K562 (cell line): Measurements from ENCODE around the gene KAT6B. TPM values are rescaled to one million over a fixed set of nuclear protein-coding genes. Genes with fewer than 3 reads are reported as not detected.

ENCODE experiments used
- ATAC-seq: fragments of 200-7000 bp; cut with Tn5 transposase; 3 replicates; pipeline ENCODE4 v1.9.1; 2020; ENCODE audit warnings: moderate library complexity
- BruUV-seq: library from RNA; stranded (reverse); fragments of 400-500 nt; replicated peaks from 2 replicates; lab custom pipeline; 2021; lab: Mats Ljungman, UMichigan
- CTCF ChIA-PET: fragments of 300-600 bp; formaldehyde crosslinking; extraction: SDS; loops from one replicate; lab custom pipeline; 2021; ENCODE audit warnings: low intra/inter-chr PET ratio; lab: Yijun Ruan, JAX
- POLR2A ChIA-PET: fragments of 300-600, 350-650 bp; sonication (Branson Sonifier 250); formaldehyde crosslinking; extraction: SDS; loops from one replicate; lab custom pipeline; 2021; ENCODE audit warnings: antibody characterized with exemption, inconsistent platforms; lab: Yijun Ruan, JAX
- DNase-seq, 4 experiments: peaks; one replicate each; pipeline versions ENCODE4 v3.0.0 to v3.0.0-alpha.2; 2011 to 2018; ENCODE audit warnings: low spot score in 3 of 4, mixed read lengths in 3 of 4; ENCODE audit errors: extremely low read depth in 1 of 4
- FAIRE-seq: peaks from 2 replicates; lab custom pipeline; 2011; peaks lifted over from hg19 to GRCh38; lab: Jason Lieb, UNC
- H2AFZ ChIP-seq: 2 replicates; pipeline ENCODE4 v1.6.0; 2011; ENCODE audit warnings: low read depth, low read length, control low read depth, inconsistent platforms
- H3K27ac ChIP-seq: fragments of 200-600 bp; 3 replicates; pipeline ENCODE4 v1.8.0; 2011; ENCODE audit warnings: low read depth, mild to moderate bottlenecking, control low read depth, inconsistent platforms, low read length, moderate library complexity, mixed read lengths; ENCODE audit errors: extremely low read depth
- H3K27me3 ChIP-seq, 2 experiments: fragments of 300-600 bp in 1 of 2; 2 replicates in 1 of 2; 3 replicates in 1 of 2; pipeline versions ENCODE4 v1.6.0 to v1.8.0; 2011; ENCODE audit warnings: inconsistent platforms in 2 of 2, low read length in 2 of 2, mild to moderate bottlenecking in 1 of 2, mixed read lengths in 1 of 2, moderate library complexity in 1 of 2; ENCODE audit not compliant: control insufficient read depth in 2 of 2, insufficient read depth in 2 of 2
- H3K36me3 ChIP-seq: fragments of 300-600 bp; 3 replicates; pipeline ENCODE4 v1.8.0; 2011; ENCODE audit warnings: mild to moderate bottlenecking, low read length, inconsistent platforms; ENCODE audit not compliant: control insufficient read depth, insufficient read depth
- H3K4me1 ChIP-seq, 2 experiments: fragments of 200-600 bp in 1 of 2; replicated peaks in 1 of 2; 2 replicates in 1 of 2; 3 replicates in 1 of 2; pipeline versions ENCODE4 v1.5.1 to v1.8.0; 2011; ENCODE audit warnings: inconsistent platforms in 2 of 2, low read length in 2 of 2, mild to moderate bottlenecking in 1 of 2, mixed read lengths in 1 of 2, moderate library complexity in 1 of 2; ENCODE audit not compliant: control insufficient read depth in 2 of 2, insufficient read depth in 2 of 2
- H3K4me2 ChIP-seq: 2 replicates; pipeline ENCODE4 v1.6.1; 2011; ENCODE audit warnings: low read length, control low read depth, inconsistent platforms, mixed read lengths; ENCODE audit not compliant: insufficient read depth
- H3K4me3 ChIP-seq: fragments of 200-600 bp; sonication (generic), shearing (Covaris generic); 2 replicates; pipeline ENCODE4 v1.5.1; 2016; ENCODE audit warnings: control low read depth, inconsistent platforms
- H3K79me2 ChIP-seq: fragments of 200-600 bp; 3 replicates; pipeline ENCODE4 v1.8.0; 2011; ENCODE audit warnings: low read length, inconsistent platforms; ENCODE audit not compliant: control insufficient read depth, insufficient read depth
- H3K9ac ChIP-seq, 2 experiments: 2 replicates each; pipeline versions ENCODE4 v1.6.0 to v1.6.1; 2011; ENCODE audit warnings: low read depth in 2 of 2, low read length in 2 of 2, control low read depth in 1 of 2, inconsistent platforms in 1 of 2, mild to moderate bottlenecking in 1 of 2, mixed read lengths in 1 of 2; ENCODE audit not compliant: insufficient read depth in 1 of 2
- H3K9me1 ChIP-seq: one replicate; pipeline ENCODE4 v1.6.0; 2011; ENCODE audit warnings: inconsistent platforms, mild to moderate bottlenecking, low read length, moderate library complexity; ENCODE audit not compliant: control insufficient read depth, insufficient read depth
- H3K9me3 ChIP-seq: replicated peaks from 2 replicates; pipeline ENCODE4 v1.5.1; 2011; ENCODE audit warnings: low read depth, low read length, inconsistent platforms; ENCODE audit not compliant: control insufficient read depth, insufficient read depth
- H4K20me1 ChIP-seq: replicated peaks from 2 replicates; pipeline ENCODE4 v1.6.1; 2011; ENCODE audit warnings: low read length, inconsistent platforms, mixed read lengths; ENCODE audit not compliant: control insufficient read depth, insufficient read depth
- CBFA2T2 ChIP-seq: fragments of 450-650 bp; conservative IDR thresholded peaks from 2 replicates; pipeline ENCODE4 v1.6.1; 2017; ENCODE audit warnings: mild to moderate bottlenecking
- CBX2 ChIP-seq: fragments of 200-600 bp; sonication (generic); IDR thresholded peaks from one replicate; pipeline ENCODE4 v1.6.1; 2012; ENCODE audit warnings: mild to moderate bottlenecking, low read length, inconsistent platforms; ENCODE audit not compliant: insufficient read depth, poor library complexity, severe bottlenecking
- CREB1 ChIP-seq, 2 experiments: sonication (generic) in 1 of 2; formaldehyde crosslinking in 1 of 2; IDR thresholded peaks; 2 replicates each; pipeline versions ENCODE4 v1.6.1 to v1.8.0; 2012 to 2022; ENCODE audit warnings: inconsistent platforms in 1 of 2, mild to moderate bottlenecking in 1 of 2, missing genetic modification reagents in 1 of 2, moderate library complexity in 1 of 2
- JUND ChIP-seq, 2 experiments: IDR thresholded peaks; 2 replicates in 1 of 2; 3 replicates in 1 of 2; pipeline ENCODE4 v1.6.1; 2011; ENCODE audit warnings: borderline replicate concordance in 2 of 2, low read depth in 2 of 2, low read length in 2 of 2, improper control_type of control experiment in 1 of 2, missing biosample characterization in 1 of 2, missing genetic modification characterization in 1 of 2, missing genetic modification reagents in 1 of 2
- MAFK ChIP-seq: IDR thresholded peaks from 2 replicates; pipeline ENCODE4 v1.6.1; 2011; ENCODE audit warnings: low read length, improper control_type of control experiment
- MEIS2 ChIP-seq: fragments of 450-650 bp; IDR thresholded peaks from 2 replicates; pipeline ENCODE4 v1.6.1; 2014; ENCODE audit warnings: mild to moderate bottlenecking; ENCODE audit not compliant: partially characterized antibody
- NBN ChIP-seq: fragments of 450-650 bp; IDR thresholded peaks from 2 replicates; pipeline ENCODE4 v1.6.1; 2016; ENCODE audit warnings: low read depth, mild to moderate bottlenecking
- SAFB2 ChIP-seq: fragments of 200-400 bp; formaldehyde crosslinking; IDR thresholded peaks from 2 replicates; pipeline ENCODE4 v1.6.1; 2018; ENCODE audit warnings: borderline replicate concordance, low read length, low read depth, moderate library complexity; ENCODE audit not compliant: severe bottlenecking
- SAP30 ChIP-seq: fragments of 200-600 bp; sonication (generic); IDR thresholded peaks from 2 replicates; pipeline ENCODE4 v1.6.1; 2012; ENCODE audit warnings: borderline replicate concordance, low read depth, mild to moderate bottlenecking, moderate library complexity, low read length, control low read depth, inconsistent platforms; ENCODE audit not compliant: insufficient read depth, poor library complexity, severe bottlenecking
- SMARCA4 ChIP-seq: fragments of 450-650 bp; IDR thresholded peaks from 2 replicates; pipeline ENCODE4 v1.6.1; 2016
- SMARCC2 ChIP-seq: fragments of 450-650 bp; IDR thresholded peaks from 2 replicates; pipeline ENCODE4 v1.6.1; 2017; ENCODE audit warnings: antibody characterized with exemption, moderate library complexity, mild to moderate bottlenecking, low read depth
- SOX6 ChIP-seq: fragments of 450-650 bp; IDR thresholded peaks from 2 replicates; pipeline ENCODE4 v1.6.1; 2014; ENCODE audit warnings: mild to moderate bottlenecking
- TBL1XR1 ChIP-seq, 2 experiments: IDR thresholded peaks; 2 replicates each; pipeline ENCODE4 v1.6.1; 2012; ENCODE audit warnings: improper control_type of control experiment in 2 of 2, low read length in 2 of 2, mild to moderate bottlenecking in 1 of 2
- ZC3H11A ChIP-seq: IDR thresholded peaks from 2 replicates; pipeline ENCODE4 v1.6.1; 2012; ENCODE audit warnings: low read depth, low read length, improper control_type of control experiment
- ZNF146 ChIP-seq: IDR thresholded peaks from one replicate; pipeline ENCODE4 v1.6.1; 2018; ENCODE audit warnings: missing compliant biosample characterization; ENCODE audit not compliant: unreplicated experiment
- in situ Hi-C: fragments of 300-500 bp; cut with MboI; formaldehyde crosslinking; loops from 4 replicates; pipeline ENCODE4 v1.15.0; 2018; ENCODE audit warnings: inconsistent platforms, mixed read lengths
- intact Hi-C: fragments of 100-400 bp; cut with micrococcal nuclease; formaldehyde crosslinking; loops from 2 replicates; pipeline ENCODE4 v1.14.2; 2022
- polyA plus RNA-seq, 8 experiments: library from polyadenylated mRNA; depleted of rRNA in 4 of 8; stranded (reverse) in 5 of 8; unstranded in 3 of 8; fragments of >200 nt; fragmentation: Nextera tagmentation in 2 of 8; fragmentation: Illumina TruSeq in 1 of 8; extraction: Ambion mirVana in 2 of 8; extraction: Trizol in 1 of 8; gene quantifications; 2 replicates each; pipeline versions ENCODE4 v1.2.1 to v1.2.3, GENCODE V29; 2011 to 2014; ENCODE audit warnings: inconsistent platforms in 1 of 8, missing spikeins in 1 of 8
- total RNA-seq, 7 experiments: library from RNA; depleted of rRNA in 6 of 7; stranded (reverse); fragments of >200 nt in 6 of 7; fragmentation: Illumina TruSeq in 2 of 7; extraction: Trizol in 2 of 7; gene quantifications; 2 replicates each; pipeline versions ENCODE4 v1.2.1 to v1.2.3, GENCODE V29; 2011 to 2021; ENCODE audit warnings: low replicate concordance in 1 of 7
- TF ChIP-seq, protein P1 (sequence below): fragments of 450-650 bp; IDR thresholded peaks from 2 replicates; pipeline ENCODE4 v1.6.1; 2017; ENCODE audit warnings: mild to moderate bottlenecking, moderate library complexity
- TF ChIP-seq, protein P2 (sequence below): fragments of 450-650 bp; IDR thresholded peaks from 2 replicates; pipeline ENCODE4 v1.6.1; 2016; ENCODE audit warnings: low read depth, mild to moderate bottlenecking, moderate library complexity
- TF ChIP-seq, protein P3 (sequence below): fragments of 450-650 bp; IDR thresholded peaks from 2 replicates; pipeline ENCODE4 v1.6.1; 2016; ENCODE audit warnings: mild to moderate bottlenecking

The KAT6B gene
- total and polyA plus RNA-seq, 9 of the 15 experiments (the other 6 are each of a cell fraction or from before 2014, with no cell fraction given) = 1.4 to 9.2 (median 6.8) TPM

GRCh38 chr10:74917481-74918077 is 91.2 kb downstream of the KAT6B start:
- BruUV-seq = no TSS peak
- ATAC-seq (no peak; the same call in 2 of the 3 replicates), DNase-seq (peak in 1 of 4 experiments; percentile 15), FAIRE-seq (peak; percentile 78)
- Histone ChIP-seq H3K4me3 (no peak overlapping the region), H3K79me2 (no peaks in the 10 kb centered on the region), H3K9me3 (no peaks in the 10 kb centered on the region), H3K27me3 (no peaks in the 10 kb centered on the region), H3K4me2 (no peak overlapping the region), H3K36me3 (no peaks in the 10 kb centered on the region), H3K9ac (no peak overlapping the region), H4K20me1 (no peaks in the 10 kb centered on the region), H3K9me1 (no peaks in the 10 kb centered on the region), H3K27ac (no peak overlapping the region), H3K4me1 (peaks cover 9 to 14% of the 10 kb centered on the region in 2 experiments; a peak in 3 of 5 replicates), H2AFZ (no peak overlapping the region)
- CTCF ChIA-PET = no interaction called here
- POLR2A ChIA-PET = interaction anchor here (0.5 kb wide), 1 partner anchor 29 kb away, joined by 3 read pairs; no protein-coding TSS in a partner anchor
- intact Hi-C loops (no loop called here), in situ Hi-C loops (no loop called here)
- TF ChIP-seq, protein P1, sequence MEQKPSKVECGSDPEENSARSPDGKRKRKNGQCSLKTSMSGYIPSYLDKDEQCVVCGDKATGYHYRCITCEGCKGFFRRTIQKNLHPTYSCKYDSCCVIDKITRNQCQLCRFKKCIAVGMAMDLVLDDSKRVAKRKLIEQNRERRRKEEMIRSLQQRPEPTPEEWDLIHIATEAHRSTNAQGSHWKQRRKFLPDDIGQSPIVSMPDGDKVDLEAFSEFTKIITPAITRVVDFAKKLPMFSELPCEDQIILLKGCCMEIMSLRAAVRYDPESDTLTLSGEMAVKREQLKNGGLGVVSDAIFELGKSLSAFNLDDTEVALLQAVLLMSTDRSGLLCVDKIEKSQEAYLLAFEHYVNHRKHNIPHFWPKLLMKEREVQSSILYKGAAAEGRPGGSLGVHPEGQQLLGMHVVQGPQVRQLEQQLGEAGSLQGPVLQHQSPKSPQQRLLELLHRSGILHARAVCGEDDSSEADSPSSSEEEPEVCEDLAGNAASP = no peak
- TF ChIP-seq SOX6 (peak; percentile 56; the same call in 1 of the 2 replicates), SAP30 (no peak), SAFB2 (no peak), ZNF146 (no peak), JUND (IDR thresholded peaks at IDR 0.05; ENCODE audit: borderline replicate concordance, low read depth, low read length) (no peak), JUND (tag; IDR thresholded peaks at IDR 0.05; ENCODE audit: borderline replicate concordance, low read depth, low read length) (0 out of 3 replicates have a peak, but pooled peaks have one; percentile 40), MAFK (peak; percentile 85), ZC3H11A (no peak), MEIS2 (no peak), CBX2 (no peak), SMARCC2 (0 out of 2 replicates have a peak, but pooled peaks have one; percentile 46), CBFA2T2 (no peak), NBN (no peak), SMARCA4 (0 out of 2 replicates have a peak, but pooled peaks have one; percentile 36), TBL1XR1 (IDR thresholded peaks at IDR 0.05; ENCODE audit: low read length in 2 of 2) (no peak), CREB1 (IDR thresholded peaks at IDR 0.05) (no peak), CREB1 (CRISPR knock-in tag; IDR thresholded peaks at IDR 0.05) (no peak)
- TF ChIP-seq, protein P2, sequence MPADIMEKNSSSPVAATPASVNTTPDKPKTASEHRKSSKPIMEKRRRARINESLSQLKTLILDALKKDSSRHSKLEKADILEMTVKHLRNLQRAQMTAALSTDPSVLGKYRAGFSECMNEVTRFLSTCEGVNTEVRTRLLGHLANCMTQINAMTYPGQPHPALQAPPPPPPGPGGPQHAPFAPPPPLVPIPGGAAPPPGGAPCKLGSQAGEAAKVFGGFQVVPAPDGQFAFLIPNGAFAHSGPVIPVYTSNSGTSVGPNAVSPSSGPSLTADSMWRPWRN = no peak
- TF ChIP-seq, protein P3, sequence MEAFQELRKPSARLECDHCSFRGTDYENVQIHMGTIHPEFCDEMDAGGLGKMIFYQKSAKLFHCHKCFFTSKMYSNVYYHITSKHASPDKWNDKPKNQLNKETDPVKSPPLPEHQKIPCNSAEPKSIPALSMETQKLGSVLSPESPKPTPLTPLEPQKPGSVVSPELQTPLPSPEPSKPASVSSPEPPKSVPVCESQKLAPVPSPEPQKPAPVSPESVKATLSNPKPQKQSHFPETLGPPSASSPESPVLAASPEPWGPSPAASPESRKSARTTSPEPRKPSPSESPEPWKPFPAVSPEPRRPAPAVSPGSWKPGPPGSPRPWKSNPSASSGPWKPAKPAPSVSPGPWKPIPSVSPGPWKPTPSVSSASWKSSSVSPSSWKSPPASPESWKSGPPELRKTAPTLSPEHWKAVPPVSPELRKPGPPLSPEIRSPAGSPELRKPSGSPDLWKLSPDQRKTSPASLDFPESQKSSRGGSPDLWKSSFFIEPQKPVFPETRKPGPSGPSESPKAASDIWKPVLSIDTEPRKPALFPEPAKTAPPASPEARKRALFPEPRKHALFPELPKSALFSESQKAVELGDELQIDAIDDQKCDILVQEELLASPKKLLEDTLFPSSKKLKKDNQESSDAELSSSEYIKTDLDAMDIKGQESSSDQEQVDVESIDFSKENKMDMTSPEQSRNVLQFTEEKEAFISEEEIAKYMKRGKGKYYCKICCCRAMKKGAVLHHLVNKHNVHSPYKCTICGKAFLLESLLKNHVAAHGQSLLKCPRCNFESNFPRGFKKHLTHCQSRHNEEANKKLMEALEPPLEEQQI = no peak
